NCI-H2081 treated with DMSO at 0.1 percent for 48 hours (cell line): ENCODE measurements around the gene TLL1.

Experiments used
- DNase-seq: peaks from one replicate; lab custom pipeline; 2025; lab: John Stamatoyannopoulos, UW

Gene TLL1

GRCh38 chr4:165971933-165972332 is 98.9 kb downstream of the TLL1 start:
- DNase-seq: no peak

- no peak for DNase-seq
Observed at GRCh38 chr4:165972747-165973146, 99.7 kb downstream of the TLL1 start.

GRCh38 chr4:165982934-165983333 is 109.9 kb downstream of the TLL1 start:
- no peak for DNase-seq

GRCh38 chr4:165986956-165987698 is 114.1 kb downstream of the TLL1 start:
- no peak for DNase-seq

GRCh38 chr4:165991325-165992180 is 118.5 kb downstream of the TLL1 start:
- no peak for DNase-seq

GRCh38 chr4:165992283-165992682 is 119.2 kb downstream of the TLL1 start:
- DNase-seq: no peak

GRCh38 chr4:165994701-165995100 is 121.7 kb downstream of the TLL1 start:
- DNase-seq: no peak

GRCh38 chr4:166003811-166004210 is 130.8 kb downstream of the TLL1 start:
- DNase-seq: no peak

GRCh38 chr4:166006217-166006616 is 133.2 kb downstream of the TLL1 start:
- no peak for DNase-seq

- DNase-seq: no peak
Observed at GRCh38 chr4:166008510-166008909, 135.5 kb downstream of the TLL1 start.

- no peak for DNase-seq
Observed at GRCh38 chr4:166012129-166013030, 139.3 kb downstream of the TLL1 start.

GRCh38 chr4:166014411-166014810 is 141.4 kb downstream of the TLL1 start:
- no peak for DNase-seq

- DNase-seq: no peak
Observed at GRCh38 chr4:166017804-166018203, 144.8 kb downstream of the TLL1 start.

- DNase-seq: no peak
Observed at GRCh38 chr4:166019441-166020220, 146.6 kb downstream of the TLL1 start.

- DNase-seq: no peak
Observed at GRCh38 chr4:166021617-166022016, 148.6 kb downstream of the TLL1 start.

GRCh38 chr4:166034965-166035364 is 161.9 kb downstream of the TLL1 start:
- DNase-seq: no peak

- DNase-seq: no peak
Observed at GRCh38 chr4:166039822-166040221, 166.8 kb downstream of the TLL1 start.

GRCh38 chr4:166042510-166043055 is 169.5 kb downstream of the TLL1 start:
- DNase-seq: no peak

- DNase-seq: no peak
Observed at GRCh38 chr4:166043801-166044200, 170.8 kb downstream of the TLL1 start.

GRCh38 chr4:166044871-166045270 is 171.8 kb downstream of the TLL1 start:
- no peak for DNase-seq

- DNase-seq: no peak
Observed at GRCh38 chr4:166045457-166045856, 172.4 kb downstream of the TLL1 start.
